ENCODE results near the gene SDK1.

DNA sequence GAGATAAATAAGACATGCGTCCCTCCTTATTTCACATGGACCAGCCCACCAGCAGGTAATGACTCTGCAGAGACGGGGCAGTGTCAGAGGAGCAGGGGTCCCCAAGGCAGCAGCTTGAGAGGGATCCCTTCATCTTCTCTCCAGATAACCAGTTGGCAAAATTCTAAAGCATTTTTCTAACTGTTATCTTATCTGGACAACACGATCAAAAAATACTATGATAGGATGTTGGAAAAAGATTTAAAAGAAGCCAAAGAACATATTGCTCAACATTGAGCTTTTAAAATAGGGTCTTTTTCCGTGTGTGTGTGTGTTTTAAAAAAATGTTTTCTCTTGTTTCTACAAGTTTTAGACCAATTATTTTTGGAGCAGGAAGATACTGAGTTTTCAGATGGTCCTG, 641.2 kb downstream of the SDK1 start:
- TF ChIP-seq EZH2 (IDR thresholded peaks at IDR 0.05; ENCODE audit: insufficient read depth, poor library complexity, severe bottlenecking) (no peak), EZH2phosphoT487 (IDR thresholded peaks at IDR 0.05; ENCODE audit: insufficient read depth, low read depth) (no peak)

Data from GM23248 (cell line).